IPS-18c (cell line): ENCODE measurements around the gene MUTYH.

Experiments
- H3K4me3 ChIP-seq: 2 replicates; pipeline ENCODE4 v1.7.0; 2013; ENCODE audit warnings: low read depth, mild to moderate bottlenecking, low read length, moderate library complexity; ENCODE audit not compliant: insufficient read depth
- H3K9me3 ChIP-seq: one replicate; pipeline ENCODE4 v1.6.1; 2013; ENCODE audit warnings: mild to moderate bottlenecking, low read length, moderate library complexity; ENCODE audit not compliant: control insufficient read depth, insufficient read depth

The MUTYH gene

GRCh38 chr1:45331436-45332345 lies 8.5 kb downstream of the MUTYH start:
- no peak overlapping the region for H3K4me3 ChIP-seq
- peaks cover 2% of the 10 kb centered on the region for H3K9me3 ChIP-seq

- Histone ChIP-seq H3K4me3 (no peak overlapping the region), H3K9me3 (peaks cover 2% of the 10 kb centered on the region)
Observed at GRCh38 chr1:45329445-45329844, 10.8 kb downstream of the MUTYH start.

- Histone ChIP-seq H3K9me3 (peaks cover 2% of the 10 kb centered on the region), H3K4me3 (no peak overlapping the region)
Observed at GRCh38 chr1:45328680-45329079, 11.6 kb downstream of the MUTYH start.

- Histone ChIP-seq H3K4me3 (peak overlapping the region; percentile 38; the same call in 1 of the 2 replicates), H3K9me3 (peaks cover 2% of the 10 kb centered on the region)
Observed at GRCh38 chr1:45327644-45328515, 12.4 kb downstream of the MUTYH start.

- Histone ChIP-seq H3K4me3 (peak within 1 kb of the TSS; percentile 38), H3K9me3 (peaks cover 2% of the 10 kb centered on the region)
Observed at GRCh38 chr1:45326627-45327623, 13.3 kb downstream of the MUTYH start, which contains the start of gene HPDL. HPDL (plus strand) TSS chr1:45326895; CDS start chr1:45327149, 254 bp downstream.

- Histone ChIP-seq H3K4me3 (no peak overlapping the region), H3K9me3 (peaks cover 2% of the 10 kb centered on the region)
Observed at GRCh38 chr1:45325851-45326506, 14.3 kb downstream of the MUTYH start.

- no peak overlapping the region for H3K4me3 ChIP-seq
Observed at GRCh38 chr1:45322486-45323040, 17.7 kb downstream of the MUTYH start.

GRCh38 chr1:45321444-45321843 lies 18.8 kb downstream of the MUTYH start:
- Histone ChIP-seq H3K9me3 (no peaks in the 10 kb centered on the region), H3K4me3 (no peak overlapping the region)

More at GRCh38 chr1:45322486-45323040, 17.7 kb downstream of the MUTYH start:
- H3K9me3 ChIP-seq: peaks cover under 1% of the 10 kb centered on the region

- Histone ChIP-seq H3K9me3 (no peaks in the 10 kb centered on the region), H3K4me3 (no peak overlapping the region)
Observed at GRCh38 chr1:45319761-45320160, 20.5 kb downstream of the MUTYH start.

- Histone ChIP-seq H3K4me3 (no peak overlapping the region), H3K9me3 (no peaks in the 10 kb centered on the region)
Observed at GRCh38 chr1:45317166-45317565, 23.1 kb downstream of the MUTYH start.

GRCh38 chr1:45314266-45314665 lies 26.0 kb downstream of the MUTYH start:
- Histone ChIP-seq H3K9me3 (peaks cover 4% of the 10 kb centered on the region), H3K4me3 (no peak overlapping the region)

- H3K9me3 ChIP-seq: peaks cover 4% of the 10 kb centered on the region
- no peak overlapping the region for H3K4me3 ChIP-seq
Observed at GRCh38 chr1:45306905-45307304, 33.3 kb downstream of the MUTYH start.

GRCh38 chr1:45306319-45306718 lies 33.9 kb downstream of the MUTYH start:
- Histone ChIP-seq H3K9me3 (peaks cover 2% of the 10 kb centered on the region), H3K4me3 (no peak overlapping the region)

GRCh38 chr1:45305231-45305630 lies 35.0 kb downstream of the MUTYH start:
- H3K9me3 ChIP-seq: no peaks in the 10 kb centered on the region
- no peak overlapping the region; the same call in 1 of the 2 replicates for H3K4me3 ChIP-seq

GRCh38 chr1:45304311-45305081 lies 35.7 kb downstream of the MUTYH start:
- H3K4me3 ChIP-seq: peak overlapping the region; percentile 91
- H3K9me3 ChIP-seq: no peaks in the 10 kb centered on the region
